Testis (tissue), 3 donors: ENCODE results near the gene ALDH1A2. TPM values are rescaled to one million over a fixed set of nuclear protein-coding genes. Genes with fewer than 3 reads are reported as not detected.

Experiments used
- DNase-seq: peaks from one replicate; pipeline ENCODE4 v3.0.0-alpha.2; 2019
- H3K27ac ChIP-seq, 2 donors: fragments of 200-600 bp; sonication (generic); one replicate each; pipeline ENCODE4 v1.5.1; 2019
- H3K27me3 ChIP-seq: fragments of 200-600 bp; sonication (generic); one replicate; pipeline ENCODE4 v1.5.1; 2019
- H3K36me3 ChIP-seq: fragments of 200-600 bp; sonication (generic); one replicate; pipeline ENCODE4 v1.5.1; 2017; ENCODE audit warnings: low read depth; ENCODE audit errors: missing control alignments
- H3K4me1 ChIP-seq: fragments of 200-600 bp; sonication (generic); one replicate; pipeline ENCODE4 v1.5.1; 2019
- H3K4me3 ChIP-seq, 2 donors: fragments of 200-600 bp; sonication (generic); one replicate each; pipeline ENCODE4 v1.5.1; 2017 to 2019
- H3K9me3 ChIP-seq: fragments of 200-600 bp; sonication (generic); one replicate; pipeline ENCODE4 v1.5.1; 2017
- CTCF ChIP-seq, 3 experiments: fragments of 450-650 bp in 2 of 3; fragments of 200-600 bp in 1 of 3; sonication (generic) in 1 of 3; IDR thresholded peaks; one replicate each; pipeline ENCODE4 v1.5.1; 2016 to 2019; ENCODE audit warnings: antibody characterized with exemption in 3 of 3, mild to moderate bottlenecking in 2 of 3, moderate library complexity in 1 of 3
- POLR2A ChIP-seq: fragments of 450-650 bp; IDR thresholded peaks from one replicate; pipeline ENCODE4 v1.6.1; 2017; ENCODE audit warnings: antibody characterized with exemption, mild to moderate bottlenecking, moderate library complexity
- WGBS, 2 donors: methylation state at CpG; one replicate each; pipeline ENCODE4 v1.1.5; 2018; 5-methylcytosine and 5-hydroxymethylcytosine counted together
- intact Hi-C: fragments of 100-400 bp; cut with DNase I; formaldehyde crosslinking; loops from one replicate; pipeline ENCODE4 v1.15.1; 2023; ENCODE audit warnings: low total_unique reads
- polyA plus RNA-seq: library from polyadenylated mRNA; stranded (reverse); fragments of 350-450 nt; fragmentation: Illumina TruSeq; extraction: RNeasy Lipid Tissue Mini Kit (QIAGEN cat#74804); gene quantifications from one replicate; pipeline ENCODE4 v1.2.3, GENCODE V29; 2014; ENCODE audit warnings: low read depth, low replicate concordance; ENCODE audit not compliant: insufficient read depth
- total RNA-seq, 2 donors: library from RNA; depleted of rRNA; stranded (reverse); fragments of >200 nt; gene quantifications; one replicate each; pipeline ENCODE4 v1.2.3, GENCODE V29; 2016

ALDH1A2 gene
- total and polyA plus RNA-seq, 3 donors from 2014 or later = 71.2 to 210 (median 91.2) TPM

- no peak overlapping the region for H3K27ac ChIP-seq
- H3K36me3 ChIP-seq = no peaks in the 10 kb centered on the region
- no peak overlapping the region for H3K4me3 ChIP-seq
- 47 to 62% methylated on average over 5 of the region's 5 CpGs for WGBS, 2 donors
- intact Hi-C loops = loop anchor here (10.0 kb wide), 1 partner anchor 307 kb away; no protein-coding TSS in a partner anchor
- H3K27me3 ChIP-seq = no peaks in the 10 kb centered on the region
- TF ChIP-seq POLR2A (no peak), CTCF (IDR thresholded peaks at IDR 0.05) (no peak)
- DNase-seq = no peak
- no peaks in the 10 kb centered on the region for H3K4me1 ChIP-seq
- no peaks in the 10 kb centered on the region for H3K9me3 ChIP-seq
Measured at GRCh38 chr15:58062175-58062574, 3.3 kb downstream of the ALDH1A2 start.

- 95 to 98% methylated on average over 1 of the region's 1 CpG for whole genome bisulfite sequencing, 2 donors
- intact Hi-C loops = loop anchor here (10.0 kb wide), 1 partner anchor 306 kb away; no protein-coding TSS in a partner anchor
- no peaks in the 10 kb centered on the region for H3K27me3 ChIP-seq
Measured at GRCh38 chr15:58060575-58060974, 4.9 kb downstream of the ALDH1A2 start.

GRCh38 chr15:58058729-58059128, 6.8 kb downstream of the ALDH1A2 start:
- Histone ChIP-seq H3K36me3 (no peaks in the 10 kb centered on the region), H3K27ac (no peak overlapping the region), H3K9me3 (no peaks in the 10 kb centered on the region), H3K27me3 (no peaks in the 10 kb centered on the region), H3K4me3 (no peak overlapping the region), H3K4me1 (no peaks in the 10 kb centered on the region)
- no peak for DNase-seq
- TF ChIP-seq CTCF (IDR thresholded peaks at IDR 0.05) (no peak), POLR2A (no peak)
- 70 to 81% methylated on average over 2 of the region's 2 CpGs for WGBS, 2 donors
- intact Hi-C loops = no loop called here

More at GRCh38 chr15:58060575-58060974, 4.9 kb downstream of the ALDH1A2 start:
- no peak overlapping the region for H3K4me3 ChIP-seq
- no peaks in the 10 kb centered on the region for H3K36me3 ChIP-seq
- H3K27ac ChIP-seq = no peak overlapping the region
- DNase-seq = no peak
- no peaks in the 10 kb centered on the region for H3K4me1 ChIP-seq
- H3K9me3 ChIP-seq = no peaks in the 10 kb centered on the region
- TF ChIP-seq POLR2A = no peak
- TF ChIP-seq CTCF (IDR thresholded peaks at IDR 0.05) = no peak

- WGBS, 2 donors = 83 to 85% methylated on average over 3 of the region's 3 CpGs
- Histone ChIP-seq H3K36me3 (no peaks in the 10 kb centered on the region), H3K27ac (no peak overlapping the region), H3K4me1 (no peaks in the 10 kb centered on the region), H3K4me3 (no peak overlapping the region), H3K9me3 (no peaks in the 10 kb centered on the region), H3K27me3 (no peaks in the 10 kb centered on the region)
- intact Hi-C loops = no loop called here
- no peak for DNase-seq
- no peak for TF ChIP-seq POLR2A
- no peak for TF ChIP-seq CTCF (IDR thresholded peaks at IDR 0.05)
Measured at GRCh38 chr15:58058073-58058472, 7.4 kb downstream of the ALDH1A2 start.

GRCh38 chr15:58057559-58057958, 8.0 kb downstream of the ALDH1A2 start:
- TF ChIP-seq POLR2A (no peak), CTCF (IDR thresholded peaks at IDR 0.05) (no peak)
- Histone ChIP-seq H3K9me3 (no peaks in the 10 kb centered on the region), H3K27ac (no peak overlapping the region), H3K4me3 (no peak overlapping the region), H3K27me3 (no peaks in the 10 kb centered on the region), H3K36me3 (no peaks in the 10 kb centered on the region), H3K4me1 (no peaks in the 10 kb centered on the region)
- WGBS, 2 donors = 85 to 86% methylated on average over 1 of the region's 1 CpG
- DNase-seq = no peak
- intact Hi-C loops = no loop called here
